Lung (tissue), 12 donors: ENCODE results near the gene TRIM65. TPM values are rescaled to one million over a fixed set of nuclear protein-coding genes. Genes with fewer than 3 reads are reported as not detected.
A peak's percentile ranks its signal among the peaks of the same experiment; 100 is the strongest.

Experiments used
- ATAC-seq: fragments of 200-7000 bp; cut with Tn5 transposase; one replicate; pipeline ENCODE4 v1.9.1; 2020; ENCODE audit warnings: moderate number of reproducible peaks; ENCODE audit not compliant: insufficient read depth, low FRiP score
- DNase-seq, 3 donors: peaks; one replicate each; pipeline ENCODE4 v3.0.0-alpha.2; 2013 to 2017
- H3K27ac ChIP-seq, 2 donors: one replicate each; pipeline ENCODE4 v1.5.1; 2013; ENCODE audit warnings: mild to moderate bottlenecking in 2 of 2, moderate library complexity in 2 of 2, control low read depth in 1 of 2, inconsistent platforms in 1 of 2, low read depth in 1 of 2, low read length in 1 of 2
- H3K27me3 ChIP-seq, 3 donors: one replicate each; pipeline ENCODE4 v1.5.1; 2013; ENCODE audit warnings: low read length in 2 of 3; ENCODE audit not compliant: control insufficient read depth in 3 of 3, insufficient read depth in 3 of 3
- H3K36me3 ChIP-seq, 4 donors: one replicate each; pipeline ENCODE4 v1.5.1; 2013; ENCODE audit warnings: low read length in 4 of 4, mild to moderate bottlenecking in 1 of 4, moderate library complexity in 1 of 4; ENCODE audit not compliant: control insufficient read depth in 4 of 4, insufficient read depth in 4 of 4
- H3K4me1 ChIP-seq, 5 donors: one replicate each; pipeline ENCODE4 v1.5.1; 2013; ENCODE audit warnings: low read length in 5 of 5, mild to moderate bottlenecking in 2 of 5, moderate library complexity in 1 of 5; ENCODE audit not compliant: control insufficient read depth in 5 of 5, insufficient read depth in 5 of 5
- H3K4me3 ChIP-seq: one replicate; pipeline ENCODE4 v1.5.1; 2013; ENCODE audit warnings: mild to moderate bottlenecking, control low read depth, moderate library complexity
- H3K9ac ChIP-seq, 2 donors: one replicate each; pipeline ENCODE4 v1.5.1; 2013; ENCODE audit warnings: low read length in 2 of 2, control low read depth in 1 of 2; ENCODE audit not compliant: insufficient read depth in 1 of 2
- H3K9me3 ChIP-seq, 4 donors: one replicate each; pipeline ENCODE4 v1.5.1; 2013; ENCODE audit warnings: low read length in 3 of 4, mild to moderate bottlenecking in 1 of 4, moderate library complexity in 1 of 4; ENCODE audit not compliant: control insufficient read depth in 4 of 4, insufficient read depth in 3 of 4
- WGBS, 2 donors: extraction: QIAGEN DNeasy Blood & Tissue Kit; methylation state at CpG; one replicate each; pipeline ENCODE4 v1.1.7; 2013; 5-methylcytosine and 5-hydroxymethylcytosine counted together
- polyA plus RNA-seq, 2 donors: library from polyadenylated mRNA; stranded (reverse); fragments of 200-250 nt; gene quantifications; one replicate each; pipeline ENCODE4 v1.2.1, GENCODE V29; 2013
- total RNA-seq, 2 donors: library from RNA; depleted of rRNA in 1 of 2; stranded (reverse); fragments of >200 nt in 1 of 2; gene quantifications; one replicate each; pipeline ENCODE4 v1.2.1, GENCODE V29; 2014 to 2021
- TF ChIP-seq, protein P1 (sequence below): IDR thresholded peaks from 2 replicates; pipeline ENCODE4 v1.5.1; 2012; ENCODE audit warnings: mild to moderate bottlenecking; ENCODE audit errors: control extremely low read depth, extremely low read depth
- donor health status: control.
- donor health status: control.
- donor health status: Bipolar disorder and iron deficiency.
- donor health status: healthy.
- donor health status: DM: yes; HTN: yes; CAD: no.

TRIM65 gene
- total and polyA plus RNA-seq, 4 donors: 12.7 to 32.9 (median 21.2) TPM

DNA sequence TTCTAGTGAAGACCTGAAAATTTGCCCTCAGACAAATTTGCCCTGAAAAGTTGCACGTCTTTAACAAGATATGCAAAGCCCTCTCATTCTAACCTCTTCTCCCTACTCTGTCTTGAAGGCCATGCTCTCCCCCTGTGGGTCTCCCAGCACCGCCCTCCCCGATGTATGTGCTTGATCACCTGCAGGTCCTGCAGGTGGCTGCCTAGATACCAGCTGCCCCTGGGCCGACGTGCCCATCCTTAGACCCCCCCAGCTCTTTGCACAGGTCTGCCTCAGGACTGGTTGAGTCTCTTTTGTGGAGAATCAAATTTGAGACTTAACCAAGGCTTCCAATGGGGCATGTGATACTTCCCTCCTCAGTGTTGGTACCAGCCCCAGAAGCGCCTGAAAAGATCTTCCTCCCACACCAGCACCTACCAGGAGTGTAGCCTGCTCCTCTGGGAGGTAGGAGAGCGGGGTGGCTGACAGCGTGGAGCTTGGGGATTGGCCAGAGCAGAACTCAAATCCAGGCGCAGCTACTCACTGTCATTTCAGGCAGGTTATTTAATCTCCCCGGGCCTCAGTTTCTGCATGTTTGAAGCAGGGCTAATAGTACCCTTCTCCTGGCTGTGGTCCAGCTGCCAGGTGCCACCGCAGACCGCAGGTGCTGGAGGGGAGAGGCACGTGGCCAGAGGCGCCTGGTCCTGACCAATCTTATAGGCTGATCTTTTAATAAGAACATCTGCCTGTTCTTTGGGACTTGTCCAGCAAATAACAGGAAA lies 12.5 kb upstream of the TRIM65 start:
- peak in 2 of 3 donors; percentile 11 to 27 for DNase-seq
- WGBS, 2 donors: 75 to 82% methylated on average over 14 of the region's 14 CpGs
- ATAC-seq: no peak
- Histone ChIP-seq H3K36me3 (peaks cover 0 to 6% (median 1%) of the 10 kb centered on the region in 4 donors), H3K9me3 (no peaks in the 10 kb centered on the region), H3K4me1 (peaks cover 0 to 4% (median 0%) of the 10 kb centered on the region in 5 donors), H3K4me3 (no peak overlapping the region), H3K9ac (no peak overlapping the region), H3K27ac (peak overlapping the region in 1 of 2 donors; percentile 71), H3K27me3 (no peaks in the 10 kb centered on the region)
- TF ChIP-seq, protein P1, sequence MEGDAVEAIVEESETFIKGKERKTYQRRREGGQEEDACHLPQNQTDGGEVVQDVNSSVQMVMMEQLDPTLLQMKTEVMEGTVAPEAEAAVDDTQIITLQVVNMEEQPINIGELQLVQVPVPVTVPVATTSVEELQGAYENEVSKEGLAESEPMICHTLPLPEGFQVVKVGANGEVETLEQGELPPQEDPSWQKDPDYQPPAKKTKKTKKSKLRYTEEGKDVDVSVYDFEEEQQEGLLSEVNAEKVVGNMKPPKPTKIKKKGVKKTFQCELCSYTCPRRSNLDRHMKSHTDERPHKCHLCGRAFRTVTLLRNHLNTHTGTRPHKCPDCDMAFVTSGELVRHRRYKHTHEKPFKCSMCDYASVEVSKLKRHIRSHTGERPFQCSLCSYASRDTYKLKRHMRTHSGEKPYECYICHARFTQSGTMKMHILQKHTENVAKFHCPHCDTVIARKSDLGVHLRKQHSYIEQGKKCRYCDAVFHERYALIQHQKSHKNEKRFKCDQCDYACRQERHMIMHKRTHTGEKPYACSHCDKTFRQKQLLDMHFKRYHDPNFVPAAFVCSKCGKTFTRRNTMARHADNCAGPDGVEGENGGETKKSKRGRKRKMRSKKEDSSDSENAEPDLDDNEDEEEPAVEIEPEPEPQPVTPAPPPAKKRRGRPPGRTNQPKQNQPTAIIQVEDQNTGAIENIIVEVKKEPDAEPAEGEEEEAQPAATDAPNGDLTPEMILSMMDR: no peak

DNA sequence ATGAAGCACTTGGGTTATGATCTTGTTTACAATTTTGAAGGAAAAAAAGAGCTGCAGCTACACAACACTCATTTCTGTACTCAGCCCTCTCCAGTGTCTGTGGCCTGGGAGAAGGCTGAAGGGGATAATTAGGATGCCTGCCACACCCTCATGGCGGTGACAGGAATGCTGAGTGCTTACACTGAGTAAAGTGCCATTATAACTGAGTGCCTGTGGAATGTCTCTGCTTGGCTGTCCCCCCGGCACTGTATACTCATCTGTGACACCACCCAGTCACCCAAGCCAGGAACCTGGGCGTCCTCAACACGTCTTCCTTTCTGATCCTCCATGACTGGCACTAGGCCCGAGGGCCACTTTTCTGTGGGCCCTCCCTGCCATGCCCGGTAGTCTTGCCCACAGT lies 11.4 kb upstream of the TRIM65 start:
- Histone ChIP-seq H3K27ac (peak overlapping the region; percentile 30 to 43), H3K9me3 (no peaks in the 10 kb centered on the region), H3K9ac (no peak overlapping the region), H3K27me3 (no peaks in the 10 kb centered on the region), H3K4me1 (peaks cover 0 to 11% (median 0%) of the 10 kb centered on the region in 5 donors), H3K4me3 (no peak overlapping the region), H3K36me3 (peaks cover 0 to 2% (median 0%) of the 10 kb centered on the region in 4 donors)
- DNase-seq (peak; percentile 33 to 64 (median 55)), ATAC-seq (peak; percentile 10)
- TF ChIP-seq, protein P1: no peak
- WGBS, 2 donors: 55 to 76% methylated on average over 6 of the region's 6 CpGs

DNA sequence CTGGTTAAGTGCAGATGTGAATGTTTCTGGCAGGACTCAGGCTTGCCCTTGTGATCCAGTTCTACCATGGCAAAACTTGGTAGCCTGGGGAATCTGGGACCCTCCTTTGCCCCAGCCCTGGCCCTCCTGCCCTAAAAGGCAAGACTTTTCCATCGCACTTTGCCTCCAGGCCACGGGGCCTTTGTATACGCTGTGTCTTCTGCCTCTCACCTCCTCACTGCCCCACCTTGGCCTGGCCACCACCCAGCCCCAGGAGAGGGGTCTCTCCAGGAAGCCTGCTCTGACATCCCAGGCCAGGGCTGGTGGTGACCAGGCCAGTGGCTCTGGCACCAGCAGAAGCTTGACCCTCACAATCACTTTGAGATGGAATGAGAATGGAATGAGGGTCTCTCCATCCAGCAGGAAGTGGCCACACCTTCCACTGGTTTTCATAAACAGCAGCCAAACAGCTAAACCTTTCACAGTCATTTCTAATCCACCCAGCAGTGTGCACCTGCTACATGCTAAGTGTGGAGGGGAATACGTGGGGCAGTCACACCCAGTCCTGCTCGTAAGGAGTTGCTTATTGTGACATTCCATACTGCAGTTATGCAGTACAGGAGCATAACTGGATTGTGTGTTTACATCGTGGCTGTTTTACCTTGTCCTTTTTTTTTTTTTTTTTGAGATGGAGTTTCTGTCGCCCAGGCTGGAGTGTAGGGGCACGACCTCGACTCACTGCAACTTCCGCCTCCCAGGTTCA lies 9.6 kb upstream of the TRIM65 start:
- no peaks in the 10 kb centered on the region for H3K9me3 ChIP-seq
- no peak overlapping the region for H3K9ac ChIP-seq
- H3K27me3 ChIP-seq: no peaks in the 10 kb centered on the region
- TF ChIP-seq, protein P1: no peak
- peaks cover 0 to 11% (median 0%) of the 10 kb centered on the region in 5 donors for H3K4me1 ChIP-seq
- H3K36me3 ChIP-seq: peaks cover 0 to 7% (median 3%) of the 10 kb centered on the region in 4 donors
- WGBS, 2 donors: 78 to 82% methylated on average over 10 of the region's 10 CpGs
- ATAC-seq (no peak), DNase-seq (no peak)
- peak overlapping the region in 1 of 2 donors; percentile 85 for H3K27ac ChIP-seq
- no peak overlapping the region for H3K4me3 ChIP-seq
